ENCODE data around the gene NKAIN4. TPM values are rescaled to one million over a fixed set of nuclear protein-coding genes. Genes with fewer than 3 reads are reported as not detected.

NKAIN4 gene
- total RNA-seq, 1 donor from 2014 or later: 183 TPM

DNA sequence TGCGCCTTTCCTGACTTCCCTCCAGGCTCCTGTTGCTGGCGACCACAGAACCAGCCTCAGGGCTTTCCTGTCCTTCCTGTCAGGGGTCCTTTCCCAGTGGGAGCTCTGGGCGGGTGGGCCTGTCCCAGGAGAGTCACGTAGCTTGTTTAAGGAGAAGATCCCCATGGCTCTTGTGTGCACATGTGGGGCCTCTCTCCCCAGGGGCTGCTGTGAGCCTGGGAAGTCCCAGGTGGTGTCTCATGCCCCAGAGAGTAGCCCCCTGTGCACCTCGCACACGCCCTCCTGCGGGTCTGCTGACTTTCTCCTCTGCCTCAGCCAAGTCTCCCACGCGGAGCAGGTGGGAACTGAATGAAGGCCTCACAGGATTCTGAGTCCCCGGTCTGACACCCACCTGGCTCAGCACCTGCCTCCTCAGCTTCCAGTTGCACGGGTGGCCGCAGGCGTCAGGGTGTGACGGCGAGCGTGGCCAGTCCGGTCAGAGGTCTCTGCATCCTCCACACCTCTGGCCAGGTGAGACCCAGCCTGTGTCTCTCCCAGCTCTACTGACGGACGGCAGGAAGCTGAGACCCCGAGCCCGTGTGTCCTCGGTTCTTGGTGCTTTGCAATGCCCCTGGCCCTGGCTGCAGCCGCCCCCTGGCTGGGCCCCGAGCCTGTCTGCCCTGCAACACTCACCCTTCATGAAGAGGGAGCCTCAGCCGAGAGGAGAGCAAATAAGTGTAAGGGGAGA, 5.6 kb upstream of the NKAIN4 start:
- no peak for DNase-seq
- no peak overlapping the region for H3K4me3 Mint-ChIP-seq (ENCODE audit: unreplicated experiment)
- H3K27me3 Mint-ChIP-seq (ENCODE audit: unreplicated experiment): peaks cover 6% of the 10 kb centered on the region
- H3K4me1 Mint-ChIP-seq (ENCODE audit: low read depth, unreplicated experiment): peaks cover 39% of the 10 kb centered on the region
- peaks cover 11% of the 10 kb centered on the region for H3K36me3 Mint-ChIP-seq (ENCODE audit: unreplicated experiment)
- TF ChIP-seq CTCF (IDR thresholded peaks at IDR 0.05; ENCODE audit: partially characterized antibody, unreplicated experiment): no peak
- H3K9me3 Mint-ChIP-seq (ENCODE audit: unreplicated experiment): peaks cover 8% of the 10 kb centered on the region
- no peak overlapping the region for H3K27ac Mint-ChIP-seq (ENCODE audit: unreplicated experiment)

DNA sequence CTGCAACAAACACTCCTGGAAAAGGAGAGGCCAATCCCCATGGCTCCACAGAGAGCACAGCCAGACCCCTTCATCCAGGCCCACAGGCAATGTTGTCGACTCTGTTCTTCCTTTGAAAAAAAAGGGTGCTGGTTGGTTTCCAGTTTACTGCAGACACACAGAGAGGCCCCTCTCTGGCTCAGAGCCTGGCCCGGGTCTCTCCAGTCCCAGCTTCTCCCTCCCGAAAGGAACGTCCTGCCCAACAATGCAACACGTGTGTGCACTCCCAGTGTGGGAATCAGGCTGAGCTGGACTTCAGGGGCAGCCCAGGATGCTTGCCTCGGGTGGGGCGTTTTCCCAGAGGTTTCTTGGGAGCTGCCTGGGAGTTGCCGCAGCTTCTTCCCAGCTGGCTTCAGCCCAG, 4.5 kb upstream of the NKAIN4 start:
- no peak for DNase-seq
- Mint-ChIP-seq H3K36me3 (ENCODE audit: unreplicated experiment) (peaks cover 11% of the 10 kb centered on the region), H3K4me1 (ENCODE audit: low read depth, unreplicated experiment) (peaks cover 36% of the 10 kb centered on the region), H3K27ac (ENCODE audit: unreplicated experiment) (no peak overlapping the region), H3K9me3 (ENCODE audit: unreplicated experiment) (peaks cover 9% of the 10 kb centered on the region), H3K4me3 (ENCODE audit: unreplicated experiment) (no peak overlapping the region), H3K27me3 (ENCODE audit: unreplicated experiment) (peaks cover 6% of the 10 kb centered on the region)
- no peak for TF ChIP-seq CTCF (IDR thresholded peaks at IDR 0.05; ENCODE audit: partially characterized antibody, unreplicated experiment)

- no peak for DNase-seq
- Mint-ChIP-seq H3K36me3 (ENCODE audit: unreplicated experiment) (peaks cover 11% of the 10 kb centered on the region), H3K27ac (ENCODE audit: unreplicated experiment) (peak overlapping the region; percentile 34), H3K27me3 (ENCODE audit: unreplicated experiment) (peaks cover 10% of the 10 kb centered on the region), H3K4me3 (ENCODE audit: unreplicated experiment) (peak overlapping the region; percentile 70), H3K4me1 (ENCODE audit: low read depth, unreplicated experiment) (peaks cover 41% of the 10 kb centered on the region), H3K9me3 (ENCODE audit: unreplicated experiment) (peaks cover 13% of the 10 kb centered on the region)
- TF ChIP-seq CTCF (IDR thresholded peaks at IDR 0.05; ENCODE audit: partially characterized antibody, unreplicated experiment): no peak
Measured at GRCh38 chr20:63257629-63258028, 3.4 kb upstream of the NKAIN4 start.

GRCh38 chr20:63256954-63257353, 2.7 kb upstream of the NKAIN4 start:
- no peak for TF ChIP-seq CTCF (IDR thresholded peaks at IDR 0.05; ENCODE audit: partially characterized antibody, unreplicated experiment)
- H3K4me1 Mint-ChIP-seq (ENCODE audit: low read depth, unreplicated experiment): peaks cover 41% of the 10 kb centered on the region
- peak overlapping the region; percentile 34 for H3K27ac Mint-ChIP-seq (ENCODE audit: unreplicated experiment)
- H3K27me3 Mint-ChIP-seq (ENCODE audit: unreplicated experiment): peaks cover 13% of the 10 kb centered on the region
- DNase-seq: no peak
- peaks cover 14% of the 10 kb centered on the region for H3K9me3 Mint-ChIP-seq (ENCODE audit: unreplicated experiment)
- H3K36me3 Mint-ChIP-seq (ENCODE audit: unreplicated experiment): peaks cover 11% of the 10 kb centered on the region
- peak overlapping the region; percentile 67 for H3K4me3 Mint-ChIP-seq (ENCODE audit: unreplicated experiment)

DNA sequence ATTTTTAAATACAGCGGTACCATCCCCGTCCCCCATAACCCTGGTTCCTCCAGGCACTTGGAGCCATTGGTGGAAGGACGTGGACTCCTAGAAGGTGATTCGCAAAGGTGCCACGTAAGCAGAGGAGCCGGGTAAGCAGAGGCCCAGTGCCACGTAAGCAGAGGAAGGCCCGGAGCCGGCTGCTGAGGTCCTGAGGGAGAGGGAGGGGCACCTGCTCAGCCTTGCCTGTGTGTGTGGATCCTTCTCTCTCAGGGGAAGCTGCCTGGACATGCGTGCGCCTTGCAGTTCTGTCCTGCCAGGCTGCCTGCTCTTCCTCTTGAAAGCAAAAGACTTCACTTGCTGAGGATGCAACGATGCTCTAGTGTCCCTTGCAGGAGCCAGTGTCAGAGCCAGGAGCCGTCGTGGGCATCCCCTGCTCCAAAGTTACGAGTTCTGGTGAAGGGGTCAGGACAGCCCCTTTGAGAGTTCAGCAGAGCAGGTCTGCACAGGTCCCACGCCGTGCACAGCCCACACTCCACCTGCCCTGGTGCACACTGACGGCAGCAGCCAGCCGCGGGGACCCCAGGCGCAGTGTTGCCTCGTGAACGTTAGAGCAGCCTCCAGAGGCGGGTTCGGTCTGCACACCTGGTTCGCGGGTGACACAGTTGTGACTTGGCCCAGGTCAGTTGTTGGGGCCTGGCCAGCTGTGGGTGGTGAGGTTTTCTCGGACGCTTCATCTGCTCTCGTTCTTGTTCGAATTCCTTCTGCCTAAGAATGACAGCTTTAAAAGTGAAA, 1.9 kb upstream of the NKAIN4 start:
- TF ChIP-seq CTCF (IDR thresholded peaks at IDR 0.05; ENCODE audit: partially characterized antibody, unreplicated experiment): no peak
- peak overlapping the region; percentile 46 for H3K4me3 Mint-ChIP-seq (ENCODE audit: unreplicated experiment)
- peaks cover 40% of the 10 kb centered on the region for H3K4me1 Mint-ChIP-seq (ENCODE audit: low read depth, unreplicated experiment)
- H3K27me3 Mint-ChIP-seq (ENCODE audit: unreplicated experiment): peaks cover 13% of the 10 kb centered on the region
- peak overlapping the region; percentile 14 for H3K27ac Mint-ChIP-seq (ENCODE audit: unreplicated experiment)
- no peak for DNase-seq
- H3K9me3 Mint-ChIP-seq (ENCODE audit: unreplicated experiment): peaks cover 15% of the 10 kb centered on the region
- H3K36me3 Mint-ChIP-seq (ENCODE audit: unreplicated experiment): peaks cover 11% of the 10 kb centered on the region
